MM.1S (cell line): Measurements from ENCODE around the gene GPR107.

Source experiments
- EZH2 ChIP-seq: fragments of 300-600 bp; sonication (generic); optimal IDR thresholded peaks from 2 replicates; pipeline ENCODE3; 2017; ENCODE audit warnings: low read depth, mild to moderate bottlenecking, antibody characterized with exemption, low read length, mixed read lengths
- TF ChIP-seq, protein P1 (sequence below): fragments of 300-600 bp; sonication (generic); IDR thresholded peaks from 2 replicates; pipeline ENCODE4 v1.5.1; 2016; ENCODE audit warnings: antibody characterized with exemption, low read length, mixed read lengths

DNA sequence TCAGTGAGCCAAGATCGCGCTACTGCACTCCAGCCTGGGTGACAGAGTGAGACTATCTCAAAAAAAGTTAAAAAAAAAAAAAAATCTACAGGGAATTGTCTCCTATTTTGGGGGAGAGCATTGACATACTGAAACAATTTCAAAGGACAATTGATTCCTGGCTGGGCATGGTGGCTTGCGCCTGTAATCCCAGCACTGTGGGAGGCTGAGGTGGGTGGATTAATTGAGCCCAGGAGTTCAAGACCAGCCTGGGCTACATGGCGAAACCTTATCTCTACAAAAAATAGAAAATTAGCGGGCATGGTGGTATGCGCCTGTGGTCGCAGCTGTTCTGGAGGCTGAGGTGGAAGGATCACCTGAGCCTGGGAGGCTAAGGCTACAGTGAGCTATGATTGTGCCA is 30.6 kb downstream of the GPR107 start:
- TF ChIP-seq, protein P1, sequence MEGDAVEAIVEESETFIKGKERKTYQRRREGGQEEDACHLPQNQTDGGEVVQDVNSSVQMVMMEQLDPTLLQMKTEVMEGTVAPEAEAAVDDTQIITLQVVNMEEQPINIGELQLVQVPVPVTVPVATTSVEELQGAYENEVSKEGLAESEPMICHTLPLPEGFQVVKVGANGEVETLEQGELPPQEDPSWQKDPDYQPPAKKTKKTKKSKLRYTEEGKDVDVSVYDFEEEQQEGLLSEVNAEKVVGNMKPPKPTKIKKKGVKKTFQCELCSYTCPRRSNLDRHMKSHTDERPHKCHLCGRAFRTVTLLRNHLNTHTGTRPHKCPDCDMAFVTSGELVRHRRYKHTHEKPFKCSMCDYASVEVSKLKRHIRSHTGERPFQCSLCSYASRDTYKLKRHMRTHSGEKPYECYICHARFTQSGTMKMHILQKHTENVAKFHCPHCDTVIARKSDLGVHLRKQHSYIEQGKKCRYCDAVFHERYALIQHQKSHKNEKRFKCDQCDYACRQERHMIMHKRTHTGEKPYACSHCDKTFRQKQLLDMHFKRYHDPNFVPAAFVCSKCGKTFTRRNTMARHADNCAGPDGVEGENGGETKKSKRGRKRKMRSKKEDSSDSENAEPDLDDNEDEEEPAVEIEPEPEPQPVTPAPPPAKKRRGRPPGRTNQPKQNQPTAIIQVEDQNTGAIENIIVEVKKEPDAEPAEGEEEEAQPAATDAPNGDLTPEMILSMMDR: no peak
- TF ChIP-seq EZH2: no peak
